ENCODE results near the gene CDK8.

Gene CDK8

GRCh38 chr13:26221399-26221720 is 32.6 kb upstream of the CDK8 start:
- DNase-seq (ENCODE audit: low read depth), result no peak
- TF ChIP-seq CTCF (IDR thresholded peaks at IDR 0.05; ENCODE audit: insufficient read depth, low read depth, low read length, missing control alignments), result no peak
- peak overlapping the region; percentile 92 for H3K4me3 ChIP-seq (ENCODE audit: low read length)

GRCh38 chr13:26221721-26222519 is 32.0 kb upstream of the CDK8 start, which contains the start of gene RNF6:
TSS of gene RNF6 (minus strand) at chr13:26222314. CDS start at chr13:26219649, 2,665 bp downstream.
- peak; percentile 99 for DNase-seq (ENCODE audit: low read depth)
- TF ChIP-seq CTCF (IDR thresholded peaks at IDR 0.05; ENCODE audit: insufficient read depth, low read depth, low read length, missing control alignments), result peak; percentile 1
- H3K4me3 ChIP-seq (ENCODE audit: low read length), result peak within 1 kb of the TSS; percentile 92

- no peak for TF ChIP-seq CTCF (IDR thresholded peaks at IDR 0.05; ENCODE audit: insufficient read depth, low read depth, low read length, missing control alignments)
- DNase-seq (ENCODE audit: low read depth), result no peak
- peak overlapping the region; percentile 92 for H3K4me3 ChIP-seq (ENCODE audit: low read length)
Observed at GRCh38 chr13:26222520-26223046, 31.3 kb upstream of the CDK8 start.

- DNase-seq (ENCODE audit: low read depth), result no peak
- H3K4me3 ChIP-seq (ENCODE audit: low read length), result no peak overlapping the region
- TF ChIP-seq CTCF (IDR thresholded peaks at IDR 0.05; ENCODE audit: insufficient read depth, low read depth, low read length, missing control alignments), result no peak
Observed at GRCh38 chr13:26225896-26226617, 27.9 kb upstream of the CDK8 start.

- H3K4me3 ChIP-seq (ENCODE audit: low read length), result no peak overlapping the region
- TF ChIP-seq CTCF (IDR thresholded peaks at IDR 0.05; ENCODE audit: insufficient read depth, low read depth, low read length, missing control alignments), result no peak
- peak; percentile 13 for DNase-seq (ENCODE audit: low read depth)
Observed at GRCh38 chr13:26227166-26227971, 26.6 kb upstream of the CDK8 start.

GRCh38 chr13:26228096-26228495 is 25.8 kb upstream of the CDK8 start:
- H3K4me3 ChIP-seq (ENCODE audit: low read length), result no peak overlapping the region
- no peak for TF ChIP-seq CTCF (IDR thresholded peaks at IDR 0.05; ENCODE audit: insufficient read depth, low read depth, low read length, missing control alignments)

More at GRCh38 chr13:26228096-26228495, 25.8 kb upstream of the CDK8 start:
- no peak for DNase-seq (ENCODE audit: low read depth)

Measured in epithelial cell of esophagus (primary cell).